ENCODE results near the gene APOL5. TPM values are rescaled to one million over a fixed set of nuclear protein-coding genes. Genes with fewer than 3 reads are reported as not detected.

The APOL5 gene
- total RNA-seq, 2 donors from 2014 or later = not detected

DNA sequence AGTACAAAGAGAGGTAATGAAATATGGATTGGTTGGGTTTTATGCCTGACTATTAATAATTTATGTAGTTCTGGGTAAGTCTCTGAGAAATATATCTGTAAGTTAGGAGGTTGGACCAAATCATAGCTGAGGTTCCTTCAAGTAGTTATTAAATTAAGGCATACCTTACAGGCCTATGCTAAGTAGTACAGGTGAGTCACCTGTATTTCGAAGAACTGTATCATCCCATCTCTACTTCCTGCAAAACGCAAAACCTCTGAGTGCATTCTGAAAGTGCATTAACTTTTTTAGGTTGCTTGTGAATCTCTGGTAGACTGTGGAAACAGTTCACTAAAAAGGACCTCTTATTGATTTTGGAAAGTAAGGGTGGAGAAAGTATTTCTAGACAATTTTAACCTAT, 37.1 kb downstream of the APOL5 start:
- H3K27me3 Mint-ChIP-seq (ENCODE audit: insufficient read depth) = no peaks in the 10 kb centered on the region
- H3K9me3 Mint-ChIP-seq = no peaks in the 10 kb centered on the region
- peaks cover 78% of the 10 kb centered on the region for H3K36me3 ChIP-seq (ENCODE audit: control insufficient read depth, insufficient read depth, low read length)
- no peak for DNase-seq
- H3K4me3 ChIP-seq (ENCODE audit: low read length) = no peak overlapping the region
- H3K27ac ChIP-seq (ENCODE audit: low read depth, low read length) = no peak overlapping the region
- H3K27ac Mint-ChIP-seq = no peak overlapping the region
- H3K27me3 ChIP-seq (ENCODE audit: control insufficient read depth, insufficient read depth, low read length, poor library complexity, severe bottlenecking) = no peaks in the 10 kb centered on the region
- H3K4me1 ChIP-seq (ENCODE audit: control insufficient read depth, insufficient read depth, low read length) = no peaks in the 10 kb centered on the region
- H3K4me1 Mint-ChIP-seq = peaks cover 19% of the 10 kb centered on the region
- no peaks in the 10 kb centered on the region for H3K9me3 ChIP-seq (ENCODE audit: control insufficient read depth, low read length)
- no peak overlapping the region for H3K4me3 Mint-ChIP-seq
- TF ChIP-seq, protein P1, sequence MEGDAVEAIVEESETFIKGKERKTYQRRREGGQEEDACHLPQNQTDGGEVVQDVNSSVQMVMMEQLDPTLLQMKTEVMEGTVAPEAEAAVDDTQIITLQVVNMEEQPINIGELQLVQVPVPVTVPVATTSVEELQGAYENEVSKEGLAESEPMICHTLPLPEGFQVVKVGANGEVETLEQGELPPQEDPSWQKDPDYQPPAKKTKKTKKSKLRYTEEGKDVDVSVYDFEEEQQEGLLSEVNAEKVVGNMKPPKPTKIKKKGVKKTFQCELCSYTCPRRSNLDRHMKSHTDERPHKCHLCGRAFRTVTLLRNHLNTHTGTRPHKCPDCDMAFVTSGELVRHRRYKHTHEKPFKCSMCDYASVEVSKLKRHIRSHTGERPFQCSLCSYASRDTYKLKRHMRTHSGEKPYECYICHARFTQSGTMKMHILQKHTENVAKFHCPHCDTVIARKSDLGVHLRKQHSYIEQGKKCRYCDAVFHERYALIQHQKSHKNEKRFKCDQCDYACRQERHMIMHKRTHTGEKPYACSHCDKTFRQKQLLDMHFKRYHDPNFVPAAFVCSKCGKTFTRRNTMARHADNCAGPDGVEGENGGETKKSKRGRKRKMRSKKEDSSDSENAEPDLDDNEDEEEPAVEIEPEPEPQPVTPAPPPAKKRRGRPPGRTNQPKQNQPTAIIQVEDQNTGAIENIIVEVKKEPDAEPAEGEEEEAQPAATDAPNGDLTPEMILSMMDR (conservative IDR thresholded peaks at IDR 0.05) = no peak
- 100% methylated on average over 1 to 2 of the region's 2 CpGs for WGBS, 2 experiments (ENCODE audit: insufficient coverage in 1 of 2, insufficient read length in 1 of 2)
- peaks cover 35% of the 10 kb centered on the region for H3K36me3 Mint-ChIP-seq (ENCODE audit: low read depth)
- H3K9ac ChIP-seq (ENCODE audit: extremely low read depth, low read length, poor library complexity, severe bottlenecking) = no peak overlapping the region

DNA sequence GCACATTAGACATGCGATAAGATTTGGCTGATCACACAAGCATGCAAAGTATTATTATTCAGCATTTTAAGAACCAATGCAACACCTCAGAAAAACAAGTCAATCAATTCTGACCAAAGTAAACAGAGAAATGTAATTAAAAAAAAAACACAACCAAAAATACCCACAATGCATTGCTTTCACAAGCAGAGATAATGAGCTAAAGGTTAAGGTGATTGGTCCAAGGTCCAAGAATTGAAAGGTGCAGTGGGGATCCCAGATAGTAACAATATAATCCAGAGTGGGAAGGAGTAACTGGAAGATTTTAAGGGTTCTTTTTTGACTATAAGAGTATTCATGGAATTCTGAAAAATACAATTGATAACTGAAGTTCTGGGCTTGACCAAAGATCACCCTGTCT, 39.0 kb downstream of the APOL5 start:
- DNase-seq = no peak
- Histone ChIP-seq H3K27ac (ENCODE audit: low read depth, low read length) (no peak overlapping the region), H3K27me3 (ENCODE audit: control insufficient read depth, insufficient read depth, low read length, poor library complexity, severe bottlenecking) (no peaks in the 10 kb centered on the region), H3K36me3 (ENCODE audit: control insufficient read depth, insufficient read depth, low read length) (peaks cover 84% of the 10 kb centered on the region), H3K9ac (ENCODE audit: extremely low read depth, low read length, poor library complexity, severe bottlenecking) (no peak overlapping the region), H3K9me3 (ENCODE audit: control insufficient read depth, low read length) (no peaks in the 10 kb centered on the region), H3K4me3 (ENCODE audit: low read length) (no peak overlapping the region), H3K4me1 (ENCODE audit: control insufficient read depth, insufficient read depth, low read length) (no peaks in the 10 kb centered on the region)
- 90 to 100% methylated on average over 1 of the region's 1 CpG for WGBS, 2 experiments (ENCODE audit: insufficient coverage in 1 of 2, insufficient read length in 1 of 2)
- H3K36me3 Mint-ChIP-seq (ENCODE audit: low read depth) = peaks cover 44% of the 10 kb centered on the region
- peaks cover 13% of the 10 kb centered on the region for H3K4me1 Mint-ChIP-seq
- no peaks in the 10 kb centered on the region for H3K9me3 Mint-ChIP-seq
- no peak overlapping the region for H3K4me3 Mint-ChIP-seq
- H3K27me3 Mint-ChIP-seq (ENCODE audit: insufficient read depth) = no peaks in the 10 kb centered on the region
- TF ChIP-seq, protein P1 (conservative IDR thresholded peaks at IDR 0.05) = no peak
- no peak overlapping the region for H3K27ac Mint-ChIP-seq

DNA sequence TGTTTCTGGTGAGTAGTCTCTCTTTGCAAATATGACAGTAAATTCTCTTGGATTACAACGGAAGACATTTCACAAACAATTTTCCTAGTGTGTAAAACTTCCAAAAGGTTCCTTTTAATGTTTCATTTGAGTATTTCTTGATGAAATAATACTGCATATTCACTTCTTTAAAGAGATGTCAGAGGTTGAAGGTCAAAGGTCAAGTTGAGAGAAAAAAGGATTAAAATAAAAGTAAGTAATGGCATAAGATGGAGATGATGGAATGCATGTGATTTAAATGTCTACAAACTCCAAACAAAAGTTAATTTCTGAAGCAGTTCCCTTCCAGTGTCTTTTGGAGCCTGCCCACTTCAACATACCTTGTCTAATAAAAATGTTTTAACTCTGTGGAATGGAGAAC, 40.7 kb downstream of the APOL5 start:
- Mint-ChIP-seq H3K36me3 (ENCODE audit: low read depth) (peaks cover 44% of the 10 kb centered on the region), H3K9me3 (no peaks in the 10 kb centered on the region), H3K4me1 (no peaks in the 10 kb centered on the region), H3K4me3 (no peak overlapping the region), H3K27ac (no peak overlapping the region), H3K27me3 (ENCODE audit: insufficient read depth) (no peaks in the 10 kb centered on the region)
- 91 to 100% methylated on average over 1 of the region's 1 CpG for WGBS, 2 experiments (ENCODE audit: insufficient coverage in 1 of 2, insufficient read length in 1 of 2)
- H3K4me3 ChIP-seq (ENCODE audit: low read length) = no peak overlapping the region
- H3K27me3 ChIP-seq (ENCODE audit: control insufficient read depth, insufficient read depth, low read length, poor library complexity, severe bottlenecking) = no peaks in the 10 kb centered on the region
- H3K36me3 ChIP-seq (ENCODE audit: control insufficient read depth, insufficient read depth, low read length) = peaks cover 82% of the 10 kb centered on the region
- H3K9me3 ChIP-seq (ENCODE audit: control insufficient read depth, low read length) = no peaks in the 10 kb centered on the region
- no peak overlapping the region for H3K27ac ChIP-seq (ENCODE audit: low read depth, low read length)
- H3K9ac ChIP-seq (ENCODE audit: extremely low read depth, low read length, poor library complexity, severe bottlenecking) = no peak overlapping the region
- H3K4me1 ChIP-seq (ENCODE audit: control insufficient read depth, insufficient read depth, low read length) = no peaks in the 10 kb centered on the region
- TF ChIP-seq, protein P1 (conservative IDR thresholded peaks at IDR 0.05) = no peak
- DNase-seq = no peak
